Endodermal cell (in vitro differentiated cells): ENCODE measurements around the gene OR10P1. TPM values are rescaled to one million over a fixed set of nuclear protein-coding genes. Genes with fewer than 3 reads are reported as not detected.

ENCODE experiments used
- DNase-seq: peaks from one replicate; pipeline ENCODE4 v3.0.0-alpha.2; 2017
- H3K27ac ChIP-seq: 2 replicates; pipeline ENCODE4 v1.5.1; 2013; ENCODE audit warnings: mild to moderate bottlenecking, low read depth, low read length, moderate library complexity
- H3K27me3 ChIP-seq: 2 replicates; pipeline ENCODE4 v1.6.1; 2013; ENCODE audit warnings: mild to moderate bottlenecking, low read length, moderate library complexity; ENCODE audit not compliant: insufficient read depth, control insufficient read depth, poor library complexity, severe bottlenecking
- H3K36me3 ChIP-seq: 2 replicates; pipeline ENCODE4 v1.7.0; 2013; ENCODE audit warnings: mild to moderate bottlenecking, low read length, moderate library complexity; ENCODE audit not compliant: control insufficient read depth, insufficient read depth
- H3K4me1 ChIP-seq: one replicate; pipeline ENCODE4 v1.7.0; 2013; ENCODE audit warnings: low read length; ENCODE audit not compliant: control insufficient read depth, insufficient read depth
- H3K4me3 ChIP-seq: 2 replicates; pipeline ENCODE4 v1.5.1; 2013; ENCODE audit warnings: mild to moderate bottlenecking, low read length, moderate library complexity
- H3K9ac ChIP-seq: 2 replicates; pipeline ENCODE4 v1.6.1; 2013; ENCODE audit warnings: mild to moderate bottlenecking, low read length, moderate library complexity; ENCODE audit not compliant: poor library complexity, severe bottlenecking; ENCODE audit errors: extremely low read depth
- H3K9me3 ChIP-seq: 2 replicates; pipeline ENCODE4 v1.6.1; 2013; ENCODE audit warnings: mild to moderate bottlenecking, low read length, moderate library complexity; ENCODE audit not compliant: control insufficient read depth
- H3K27ac Mint-ChIP-seq: 2 replicates; pipeline ENCODE4 v1.8.0; 2020; ENCODE audit warnings: mixed read lengths
- H3K27me3 Mint-ChIP-seq: 2 replicates; pipeline ENCODE4 v1.8.0; 2021; ENCODE audit warnings: mild to moderate bottlenecking, mixed read lengths; ENCODE audit not compliant: insufficient read depth
- H3K36me3 Mint-ChIP-seq: 2 replicates; pipeline ENCODE4 v1.8.0; 2020; ENCODE audit warnings: low read depth, mixed read lengths
- H3K4me1 Mint-ChIP-seq: 2 replicates; pipeline ENCODE4 v1.8.0; 2020; ENCODE audit warnings: mixed read lengths
- H3K4me3 Mint-ChIP-seq: 2 replicates; pipeline ENCODE4 v1.8.0; 2020; ENCODE audit warnings: mild to moderate bottlenecking, moderate library complexity, mixed read lengths
- H3K9me3 Mint-ChIP-seq: 2 replicates; pipeline ENCODE4 v1.8.0; 2020; ENCODE audit warnings: mild to moderate bottlenecking, mixed read lengths
- CTCF ChIP-seq: fragments of 200-600 bp; sonication (generic); conservative IDR thresholded peaks from 2 replicates; pipeline ENCODE4 v1.5.0; 2021; ENCODE audit warnings: antibody characterized with exemption, mild to moderate bottlenecking
- WGBS, 2 experiments: methylation state at CpG; one replicate each; pipeline versions ENCODE4 v1.1.5 to v1.1.7; 2013; ENCODE audit warnings: missing lambda C conversion rate in 2 of 2, mixed read lengths in 1 of 2; ENCODE audit not compliant: insufficient coverage in 1 of 2, insufficient read length in 1 of 2; 5-methylcytosine and 5-hydroxymethylcytosine counted together
- total RNA-seq, 2 donors: library from RNA; stranded (reverse); fragmentation: NEBNext Ultra II Directional in 1 of 2; extraction: Animal tissue kit (Norgen Biotek cat#: 25700) in 1 of 2; gene quantifications; 2 replicates in 1 of 2; 3 replicates in 1 of 2; pipeline ENCODE4 v1.2.1, GENCODE V29; 2021

OR10P1 gene
- total RNA-seq, 2 donors from 2014 or later: not detected

GRCh38 chr12:55641595-55641994 is 4.9 kb downstream of the OR10P1 start:
- Mint-ChIP-seq H3K4me1 (no peaks in the 10 kb centered on the region), H3K9me3 (peaks cover 7% of the 10 kb centered on the region), H3K27me3 (peaks cover 26% of the 10 kb centered on the region), H3K27ac (no peak overlapping the region), H3K36me3 (peaks cover 2% of the 10 kb centered on the region), H3K4me3 (no peak overlapping the region)
- Histone ChIP-seq H3K36me3 (no peaks in the 10 kb centered on the region), H3K9me3 (peaks cover 5% of the 10 kb centered on the region), H3K27me3 (peaks cover 3% of the 10 kb centered on the region), H3K9ac (no peak overlapping the region), H3K4me1 (no peaks in the 10 kb centered on the region), H3K27ac (no peak overlapping the region), H3K4me3 (no peak overlapping the region)
- no peak for TF ChIP-seq CTCF
- peak; percentile 34 for DNase-seq
- WGBS, 2 experiments: 74 to 83% methylated on average over 7 of the region's 7 CpGs

- H3K9ac ChIP-seq: no peak overlapping the region
- Mint-ChIP-seq H3K36me3 (peaks cover 4% of the 10 kb centered on the region), H3K27me3 (peaks cover 22% of the 10 kb centered on the region), H3K4me1 (no peaks in the 10 kb centered on the region), H3K4me3 (no peak overlapping the region), H3K9me3 (peaks cover 12% of the 10 kb centered on the region), H3K27ac (no peak overlapping the region)
- no peak for DNase-seq
- H3K27ac ChIP-seq: no peak overlapping the region
- no peaks in the 10 kb centered on the region for H3K4me1 ChIP-seq
- H3K27me3 ChIP-seq: peaks cover 3% of the 10 kb centered on the region
- no peaks in the 10 kb centered on the region for H3K36me3 ChIP-seq
- TF ChIP-seq CTCF: no peak
- no peak overlapping the region for H3K4me3 ChIP-seq
- peaks cover 7% of the 10 kb centered on the region for H3K9me3 ChIP-seq
- WGBS, 2 experiments: 45 to 50% methylated on average over 2 of the region's 2 CpGs
These were observed 5.6 kb downstream of the OR10P1 start for GRCh38 chr12:55642267-55642666.

- Mint-ChIP-seq H3K27ac (no peak overlapping the region), H3K36me3 (peaks cover 4% of the 10 kb centered on the region), H3K4me3 (no peak overlapping the region), H3K4me1 (no peaks in the 10 kb centered on the region), H3K9me3 (peaks cover 14% of the 10 kb centered on the region), H3K27me3 (peaks cover 17% of the 10 kb centered on the region)
- H3K4me1 ChIP-seq: no peaks in the 10 kb centered on the region
- WGBS, 2 experiments: 82 to 87% methylated on average over 4 to 7 of the region's 7 CpGs
- no peak overlapping the region for H3K27ac ChIP-seq
- H3K36me3 ChIP-seq: no peaks in the 10 kb centered on the region
- peaks cover 7% of the 10 kb centered on the region for H3K9me3 ChIP-seq
- no peak for TF ChIP-seq CTCF
- H3K4me3 ChIP-seq: no peak overlapping the region
- H3K9ac ChIP-seq: no peak overlapping the region
- peak; percentile 40 for DNase-seq
- H3K27me3 ChIP-seq: peaks cover 3% of the 10 kb centered on the region
These were observed 6.0 kb downstream of the OR10P1 start for GRCh38 chr12:55642669-55643068.
